ENCODE data around the gene MAP3K2. TPM values are rescaled to one million over a fixed set of nuclear protein-coding genes. Genes with fewer than 3 reads are reported as not detected.

MAP3K2 gene
- total and polyA plus RNA-seq, 5 donors from 2014 or later: 48.4 to 95.7 (median 50.6) TPM

DNA sequence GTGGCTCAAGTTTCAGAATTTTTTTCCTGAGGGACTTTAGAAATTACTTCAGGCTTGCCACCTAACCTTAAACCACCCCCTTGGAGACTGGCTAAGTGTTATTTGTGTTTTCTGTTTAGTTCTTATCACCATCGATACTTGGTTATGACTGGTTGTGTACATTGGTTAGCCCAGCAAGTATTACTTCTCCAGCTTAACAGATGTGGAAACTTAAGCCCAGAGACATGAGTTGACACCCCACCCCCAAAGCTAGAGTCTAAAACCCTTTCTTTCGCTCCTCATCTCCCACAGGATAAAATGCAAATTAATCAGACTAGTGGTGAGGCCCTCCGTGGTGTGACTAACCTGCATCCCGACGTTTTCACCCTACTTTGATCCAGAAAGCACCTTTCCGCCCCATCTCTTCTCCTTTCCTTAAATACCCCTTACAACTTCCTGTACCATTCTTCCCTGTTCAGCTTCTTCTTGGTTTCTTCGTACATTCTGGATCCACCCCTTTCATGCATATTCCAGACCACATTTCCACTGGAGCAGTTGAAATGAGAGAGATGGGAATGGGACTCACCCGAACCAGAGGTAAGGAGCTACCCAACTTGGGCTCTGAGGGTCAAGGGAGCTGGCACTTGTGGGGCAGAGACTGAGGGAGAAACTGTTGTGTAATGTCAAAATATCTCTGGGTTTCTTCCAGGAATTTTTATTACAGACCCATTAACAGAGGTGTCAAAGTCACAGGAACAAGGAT, 819 bp upstream of the MAP3K2 start:
- H3K27ac Mint-ChIP-seq: peak overlapping the region; percentile 98 to 100 (median 99)
- DNase-seq: no peak

DNA sequence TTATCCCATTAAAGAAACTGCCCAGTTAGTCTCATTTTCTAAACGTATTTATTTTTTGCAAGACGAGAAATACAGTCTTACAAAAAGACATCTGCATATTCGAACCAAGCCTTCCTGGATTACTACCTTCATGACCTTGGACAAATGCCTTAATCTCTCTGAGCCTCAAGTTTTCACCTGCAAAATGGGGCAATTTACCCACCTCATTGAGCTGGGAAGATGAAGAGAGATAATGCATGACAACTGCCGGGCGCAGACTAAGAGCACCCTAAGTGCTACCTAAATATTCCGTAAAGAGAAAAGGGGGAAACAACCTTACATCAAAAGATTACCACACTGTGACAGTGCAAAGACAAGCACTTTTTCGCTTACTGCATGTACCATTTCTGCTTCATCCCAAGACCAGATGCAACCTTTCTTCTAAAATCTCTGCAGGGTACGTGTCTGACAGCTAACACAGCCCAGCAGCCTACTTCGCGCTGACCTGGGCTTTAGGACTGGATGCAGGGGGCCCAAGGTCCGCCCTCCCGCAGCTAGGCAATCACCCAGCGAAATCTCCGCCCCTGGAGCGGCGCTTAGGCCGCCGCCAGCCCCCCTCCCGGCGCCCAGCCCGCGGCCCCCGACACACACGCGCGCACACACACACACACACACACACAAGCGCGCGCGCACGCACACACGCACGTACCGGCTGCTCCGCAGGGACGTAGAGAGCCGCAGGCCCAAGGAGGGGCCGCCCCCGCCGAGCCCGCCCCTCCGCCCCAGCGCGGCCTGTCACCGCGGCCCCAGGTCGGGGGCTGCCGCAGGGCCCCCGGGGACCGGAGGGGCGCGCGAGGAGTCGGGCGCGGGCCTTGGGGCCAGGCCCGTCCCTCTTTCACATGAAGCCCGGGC, 766 bp downstream of the MAP3K2 start:
- Histone ChIP-seq H3K9me3 (ENCODE audit: control insufficient read depth in 2 of 2, low read length in 2 of 2) (no peaks in the 10 kb centered on the region), H3K36me3 (ENCODE audit: control insufficient read depth, insufficient read depth, low read length) (peaks cover 6% of the 10 kb centered on the region), H3K4me1 (ENCODE audit: control insufficient read depth, insufficient read depth, low read length, poor library complexity, severe bottlenecking) (peaks cover 42% of the 10 kb centered on the region), H3K4me3 (ENCODE audit: low read depth, low read length) (peak overlapping the region; percentile 88), H3K27ac (ENCODE audit: insufficient read depth, low read length, poor library complexity, severe bottlenecking) (peak overlapping the region; percentile 100), H3K27me3 (ENCODE audit: control insufficient read depth, insufficient read depth, low read length) (no peaks in the 10 kb centered on the region)
- peak; percentile 73 to 76 for ATAC-seq (ENCODE audit: low read depth in 2 of 2)
- H3K36me3 Mint-ChIP-seq: peaks cover 8% of the 10 kb centered on the region
- peak; percentile 71 to 91 (median 84) for DNase-seq
- peak overlapping the region; percentile 93 to 95 (median 95) for H3K27ac Mint-ChIP-seq
- no peaks in the 10 kb centered on the region for H3K9me3 Mint-ChIP-seq
- H3K4me3 Mint-ChIP-seq: peak overlapping the region; percentile 88 to 99 (median 93)
- H3K4me1 Mint-ChIP-seq: peaks cover 47 to 77% (median 56%) of the 10 kb centered on the region in 4 donors
- no peaks in the 10 kb centered on the region for H3K27me3 Mint-ChIP-seq

More for the DNA sequence above, 819 bp upstream of the MAP3K2 start:
- Mint-ChIP-seq H3K36me3 (peaks cover 13% of the 10 kb centered on the region), H3K4me1 (peaks cover 38 to 64% (median 46%) of the 10 kb centered on the region in 4 donors), H3K9me3 (peaks cover 0 to 2% (median 0%) of the 10 kb centered on the region in 7 donors), H3K4me3 (peak overlapping the region; percentile 90 to 99 (median 93)), H3K27me3 (no peaks in the 10 kb centered on the region)
- H3K4me3 ChIP-seq (ENCODE audit: low read depth, low read length): peak overlapping the region; percentile 87
- no peaks in the 10 kb centered on the region for H3K27me3 ChIP-seq (ENCODE audit: control insufficient read depth, insufficient read depth, low read length)
- no peaks in the 10 kb centered on the region for H3K9me3 ChIP-seq (ENCODE audit: control insufficient read depth in 2 of 2, low read length in 2 of 2)
- no peaks in the 10 kb centered on the region for H3K36me3 ChIP-seq (ENCODE audit: control insufficient read depth, insufficient read depth, low read length)
- H3K4me1 ChIP-seq (ENCODE audit: control insufficient read depth, insufficient read depth, low read length, poor library complexity, severe bottlenecking): peaks cover 42% of the 10 kb centered on the region
- peak overlapping the region; percentile 100 for H3K27ac ChIP-seq (ENCODE audit: insufficient read depth, low read length, poor library complexity, severe bottlenecking)
- peak in 1 of 2 donors; percentile 3 for ATAC-seq (ENCODE audit: low read depth in 2 of 2)

DNA sequence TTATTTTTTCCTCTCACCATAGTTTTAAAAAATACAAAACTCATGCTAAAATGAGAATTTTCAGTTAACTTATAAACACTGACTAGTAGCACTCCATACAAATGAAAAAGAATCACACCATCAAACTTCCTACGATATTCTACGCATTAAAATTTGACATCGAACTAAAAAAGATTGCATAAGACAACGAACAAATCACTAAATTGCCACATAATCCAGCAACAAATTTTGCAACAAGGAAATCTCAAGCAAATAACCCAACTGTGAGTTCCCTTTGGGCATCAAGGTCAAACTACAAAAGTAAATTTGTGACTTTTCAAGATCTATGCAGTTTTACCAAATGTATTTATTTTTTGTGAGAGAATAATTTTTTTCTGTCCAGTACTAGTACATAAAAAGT, 1.5 kb downstream of the MAP3K2 start:
- H3K4me1 ChIP-seq (ENCODE audit: control insufficient read depth, insufficient read depth, low read length, poor library complexity, severe bottlenecking): peaks cover 48% of the 10 kb centered on the region
- peak overlapping the region; percentile 93 to 95 (median 95) for H3K27ac Mint-ChIP-seq
- H3K27ac ChIP-seq (ENCODE audit: insufficient read depth, low read length, poor library complexity, severe bottlenecking): no peak overlapping the region

DNA sequence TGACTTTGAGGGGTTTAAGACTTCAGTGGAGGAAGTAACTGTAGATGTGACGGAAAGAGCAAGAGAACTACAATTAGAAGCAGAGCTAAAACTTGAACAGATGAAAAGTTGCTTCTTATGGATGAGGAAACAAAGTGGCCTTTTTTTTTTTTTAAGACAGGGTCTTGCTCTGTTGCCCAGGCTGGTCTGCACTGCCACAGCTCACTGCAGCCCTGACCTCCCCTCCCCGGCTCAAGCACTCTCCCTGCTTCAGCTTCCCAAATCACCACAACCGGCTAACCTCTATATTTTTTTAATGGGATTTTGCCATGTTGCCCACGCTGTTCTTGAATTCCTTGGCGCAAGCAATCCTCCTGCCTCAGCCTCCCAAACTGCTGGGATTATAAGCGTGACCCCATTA, 3.2 kb downstream of the MAP3K2 start:
- H3K4me3 ChIP-seq (ENCODE audit: low read depth, low read length): no peak overlapping the region
- H3K4me1 ChIP-seq (ENCODE audit: control insufficient read depth, insufficient read depth, low read length, poor library complexity, severe bottlenecking): peaks cover 42% of the 10 kb centered on the region
- H3K9me3 ChIP-seq (ENCODE audit: control insufficient read depth in 2 of 2, low read length in 2 of 2): no peaks in the 10 kb centered on the region
- DNase-seq (no peak), ATAC-seq (ENCODE audit: low read depth in 2 of 2) (no peak)
- Mint-ChIP-seq H3K36me3 (peaks cover 8% of the 10 kb centered on the region), H3K4me1 (peaks cover 44 to 88% (median 72%) of the 10 kb centered on the region in 4 donors), H3K27ac (no peak overlapping the region), H3K4me3 (peak overlapping the region; percentile 22 to 88 (median 52)), H3K9me3 (no peaks in the 10 kb centered on the region), H3K27me3 (no peaks in the 10 kb centered on the region)
- H3K36me3 ChIP-seq (ENCODE audit: control insufficient read depth, insufficient read depth, low read length): peaks cover 6% of the 10 kb centered on the region
- H3K27me3 ChIP-seq (ENCODE audit: control insufficient read depth, insufficient read depth, low read length): no peaks in the 10 kb centered on the region
- H3K27ac ChIP-seq (ENCODE audit: insufficient read depth, low read length, poor library complexity, severe bottlenecking): no peak overlapping the region

More for the DNA sequence above, 1.5 kb downstream of the MAP3K2 start:
- Mint-ChIP-seq H3K4me1 (peaks cover 47 to 85% (median 63%) of the 10 kb centered on the region in 4 donors), H3K36me3 (peaks cover 8% of the 10 kb centered on the region), H3K27me3 (no peaks in the 10 kb centered on the region), H3K9me3 (no peaks in the 10 kb centered on the region), H3K4me3 (peak overlapping the region; percentile 88 to 99 (median 93))
- ATAC-seq (ENCODE audit: low read depth in 2 of 2) (no peak), DNase-seq (no peak)
- H3K9me3 ChIP-seq (ENCODE audit: control insufficient read depth in 2 of 2, low read length in 2 of 2): no peaks in the 10 kb centered on the region
- peaks cover 6% of the 10 kb centered on the region for H3K36me3 ChIP-seq (ENCODE audit: control insufficient read depth, insufficient read depth, low read length)
- no peaks in the 10 kb centered on the region for H3K27me3 ChIP-seq (ENCODE audit: control insufficient read depth, insufficient read depth, low read length)
- peak overlapping the region; percentile 88 for H3K4me3 ChIP-seq (ENCODE audit: low read depth, low read length)

DNA sequence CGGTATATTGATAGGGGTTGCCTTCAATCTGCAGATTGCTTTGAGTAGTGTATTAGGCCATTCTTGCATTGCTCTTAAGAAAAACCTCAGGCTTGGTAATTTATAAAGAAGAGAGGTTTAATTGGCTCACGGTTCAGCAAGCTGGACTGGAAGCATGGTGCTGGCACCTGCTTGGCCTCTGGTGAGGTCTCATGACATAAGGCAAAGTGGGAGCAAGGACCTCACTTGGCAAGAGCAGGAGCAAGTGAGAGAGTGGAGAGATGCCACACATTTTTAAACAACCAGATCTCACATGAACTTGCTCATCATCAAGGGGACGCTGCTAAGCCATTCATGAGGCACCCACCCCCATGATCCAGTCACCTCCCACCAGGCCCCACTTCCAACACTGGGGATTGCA, 4.9 kb downstream of the MAP3K2 start:
- H3K36me3 Mint-ChIP-seq: peaks cover 8% of the 10 kb centered on the region
- H3K4me3 ChIP-seq (ENCODE audit: low read depth, low read length): no peak overlapping the region
- peak overlapping the region in 1 of 4 donors; percentile 70 for H3K4me3 Mint-ChIP-seq
- DNase-seq (no peak), ATAC-seq (ENCODE audit: low read depth in 2 of 2) (no peak)
- H3K27me3 Mint-ChIP-seq: no peaks in the 10 kb centered on the region
- peaks cover 29% of the 10 kb centered on the region for H3K4me1 ChIP-seq (ENCODE audit: control insufficient read depth, insufficient read depth, low read length, poor library complexity, severe bottlenecking)
- H3K27ac Mint-ChIP-seq: no peak overlapping the region
- H3K27me3 ChIP-seq (ENCODE audit: control insufficient read depth, insufficient read depth, low read length): no peaks in the 10 kb centered on the region
- no peaks in the 10 kb centered on the region for H3K9me3 Mint-ChIP-seq
- H3K9me3 ChIP-seq (ENCODE audit: control insufficient read depth in 2 of 2, low read length in 2 of 2): no peaks in the 10 kb centered on the region
- peaks cover 42 to 83% (median 70%) of the 10 kb centered on the region in 4 donors for H3K4me1 Mint-ChIP-seq
- peaks cover 6% of the 10 kb centered on the region for H3K36me3 ChIP-seq (ENCODE audit: control insufficient read depth, insufficient read depth, low read length)
- no peak overlapping the region for H3K27ac ChIP-seq (ENCODE audit: insufficient read depth, low read length, poor library complexity, severe bottlenecking)

DNA sequence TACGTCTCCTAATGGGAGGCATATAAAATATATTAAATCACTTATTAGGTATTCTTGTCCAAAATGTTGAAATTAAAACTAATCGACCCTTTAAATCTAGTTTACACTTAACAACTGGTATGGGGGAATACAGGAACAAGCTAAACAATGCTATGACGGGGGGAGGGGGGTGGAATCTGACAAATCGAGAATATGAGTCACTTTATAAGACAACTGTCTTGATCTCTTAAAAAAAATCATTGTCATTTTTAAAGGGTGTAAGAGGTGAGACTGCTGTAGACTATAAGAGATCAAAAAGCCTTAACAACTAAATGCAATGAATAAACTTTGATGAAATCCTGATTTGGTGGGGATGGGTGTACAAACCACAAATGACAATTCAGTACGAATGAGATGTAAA, 6.0 kb downstream of the MAP3K2 start:
- no peaks in the 10 kb centered on the region for H3K9me3 Mint-ChIP-seq
- H3K27ac ChIP-seq (ENCODE audit: insufficient read depth, low read length, poor library complexity, severe bottlenecking): no peak overlapping the region
- H3K9me3 ChIP-seq (ENCODE audit: control insufficient read depth in 2 of 2, low read length in 2 of 2): peaks cover 0 to 2% of the 10 kb centered on the region in 2 experiments
- peak overlapping the region in 3 of 4 donors; percentile 17 to 49 (median 18) for H3K4me3 Mint-ChIP-seq
- DNase-seq: no peak
- no peaks in the 10 kb centered on the region for H3K27me3 Mint-ChIP-seq
- peaks cover 45 to 84% (median 72%) of the 10 kb centered on the region in 4 donors for H3K4me1 Mint-ChIP-seq
- peak in 1 of 2 donors; percentile 48 for ATAC-seq (ENCODE audit: low read depth in 2 of 2)
- no peak overlapping the region for H3K4me3 ChIP-seq (ENCODE audit: low read depth, low read length)
- H3K36me3 ChIP-seq (ENCODE audit: control insufficient read depth, insufficient read depth, low read length): peaks cover 6% of the 10 kb centered on the region
- no peak overlapping the region for H3K27ac Mint-ChIP-seq
- H3K4me1 ChIP-seq (ENCODE audit: control insufficient read depth, insufficient read depth, low read length, poor library complexity, severe bottlenecking): peaks cover 29% of the 10 kb centered on the region
- H3K36me3 Mint-ChIP-seq: peaks cover 8% of the 10 kb centered on the region
- H3K27me3 ChIP-seq (ENCODE audit: control insufficient read depth, insufficient read depth, low read length): no peaks in the 10 kb centered on the region

DNA sequence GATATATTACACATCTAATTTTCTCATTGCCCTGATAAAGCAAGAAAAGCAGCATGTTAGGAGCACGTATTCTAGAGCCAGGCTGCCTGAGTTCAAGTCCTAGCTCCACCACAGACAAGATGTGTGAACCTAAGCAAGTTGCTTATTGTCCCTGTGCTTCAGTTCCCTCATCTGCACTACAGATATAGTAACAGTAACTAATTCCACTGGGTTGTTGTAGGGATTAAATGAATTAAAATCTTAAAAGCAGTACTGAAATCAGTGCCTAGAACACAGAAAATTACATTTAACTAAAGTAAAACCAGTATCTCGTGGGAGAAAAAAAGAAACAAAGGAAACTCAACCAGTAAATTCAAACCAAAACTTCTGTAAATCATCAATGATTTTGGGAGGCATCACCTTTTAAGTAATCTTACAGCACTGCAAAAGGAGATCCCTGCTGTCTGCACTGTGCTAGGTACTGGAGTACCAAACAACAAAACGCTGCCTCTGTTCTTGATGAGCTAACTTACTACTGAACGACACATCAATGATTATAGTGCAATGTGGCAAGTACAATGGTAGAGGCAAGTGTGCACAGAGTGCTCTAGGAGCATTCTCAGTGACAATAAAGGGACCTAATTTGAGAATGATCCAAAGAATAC, 7.9 kb downstream of the MAP3K2 start:
- Mint-ChIP-seq H3K4me1 (peaks cover 32 to 69% (median 59%) of the 10 kb centered on the region in 4 donors), H3K9me3 (peaks cover 0 to 6% (median 1%) of the 10 kb centered on the region in 7 donors), H3K36me3 (peaks cover 11% of the 10 kb centered on the region), H3K27ac (peak overlapping the region in 1 of 3 donors; percentile 13), H3K4me3 (peak overlapping the region in 2 of 4 donors; percentile 0 to 1), H3K27me3 (no peaks in the 10 kb centered on the region)
- Histone ChIP-seq H3K36me3 (ENCODE audit: control insufficient read depth, insufficient read depth, low read length) (peaks cover 10% of the 10 kb centered on the region), H3K9me3 (ENCODE audit: control insufficient read depth in 2 of 2, low read length in 2 of 2) (peaks cover 0 to 7% of the 10 kb centered on the region in 2 experiments), H3K4me1 (ENCODE audit: control insufficient read depth, insufficient read depth, low read length, poor library complexity, severe bottlenecking) (peaks cover 15% of the 10 kb centered on the region), H3K4me3 (ENCODE audit: low read depth, low read length) (peak overlapping the region; percentile 13), H3K27ac (ENCODE audit: insufficient read depth, low read length, poor library complexity, severe bottlenecking) (no peak overlapping the region), H3K27me3 (ENCODE audit: control insufficient read depth, insufficient read depth, low read length) (no peaks in the 10 kb centered on the region)
- DNase-seq: no peak
- ATAC-seq (ENCODE audit: low read depth in 2 of 2): no peak

All from CD4-positive, CD25-positive, alpha-beta regulatory T cell (primary cell).